Measurements from ENCODE around the gene C9orf72.

- TF ChIP-seq, protein P1, sequence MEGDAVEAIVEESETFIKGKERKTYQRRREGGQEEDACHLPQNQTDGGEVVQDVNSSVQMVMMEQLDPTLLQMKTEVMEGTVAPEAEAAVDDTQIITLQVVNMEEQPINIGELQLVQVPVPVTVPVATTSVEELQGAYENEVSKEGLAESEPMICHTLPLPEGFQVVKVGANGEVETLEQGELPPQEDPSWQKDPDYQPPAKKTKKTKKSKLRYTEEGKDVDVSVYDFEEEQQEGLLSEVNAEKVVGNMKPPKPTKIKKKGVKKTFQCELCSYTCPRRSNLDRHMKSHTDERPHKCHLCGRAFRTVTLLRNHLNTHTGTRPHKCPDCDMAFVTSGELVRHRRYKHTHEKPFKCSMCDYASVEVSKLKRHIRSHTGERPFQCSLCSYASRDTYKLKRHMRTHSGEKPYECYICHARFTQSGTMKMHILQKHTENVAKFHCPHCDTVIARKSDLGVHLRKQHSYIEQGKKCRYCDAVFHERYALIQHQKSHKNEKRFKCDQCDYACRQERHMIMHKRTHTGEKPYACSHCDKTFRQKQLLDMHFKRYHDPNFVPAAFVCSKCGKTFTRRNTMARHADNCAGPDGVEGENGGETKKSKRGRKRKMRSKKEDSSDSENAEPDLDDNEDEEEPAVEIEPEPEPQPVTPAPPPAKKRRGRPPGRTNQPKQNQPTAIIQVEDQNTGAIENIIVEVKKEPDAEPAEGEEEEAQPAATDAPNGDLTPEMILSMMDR (conservative IDR thresholded peaks at IDR 0.05; ENCODE audit: low read depth, low read length), result no peak
- TF ChIP-seq EZH2 (IDR thresholded peaks at IDR 0.05; ENCODE audit: borderline replicate concordance, low read depth, low read length, poor library complexity, severe bottlenecking), result no peak
Observed at GRCh38 chr9:27520986-27521385, 52.3 kb downstream of the C9orf72 start.

All from A673 (cell line).